CD4-positive, alpha-beta T cell (primary cell): Measurements from ENCODE around the gene ATP2A1. TPM values are rescaled to one million over a fixed set of nuclear protein-coding genes. Genes with fewer than 3 reads are reported as not detected.

Experiments used
- ATAC-seq: fragments of 200-7000 bp; cut with Tn5 transposase; one replicate; pipeline ENCODE4 v1.10.0; 2022; ENCODE audit warnings: mild to moderate bottlenecking; ENCODE audit not compliant: poor library complexity
- CTCF ChIA-PET: fragments of 350-600 bp; sonication (Branson Sonifier 250); formaldehyde crosslinking; loops from one replicate; lab custom pipeline; 2021; ENCODE audit warnings: antibody characterized with exemption, inconsistent platforms; lab: Charles Lee
- POLR2A ChIA-PET: fragments of 350-600 bp; sonication (Branson Sonifier 250); formaldehyde crosslinking; loops from one replicate; lab custom pipeline; 2021; ENCODE audit warnings: antibody characterized with exemption, inconsistent platforms; lab: Charles Lee
- DNase-seq, 14 experiments: peaks; one replicate each; pipeline ENCODE4 v3.0.0-alpha.2; 2013 to 2020; ENCODE audit warnings: mixed read lengths in 2 of 14
- H3K27ac ChIP-seq, 2 donors: one replicate each; pipeline versions ENCODE4 v1.5.1 to v1.7.0; 2013; ENCODE audit warnings: low read length in 2 of 2, low read depth in 1 of 2, mild to moderate bottlenecking in 1 of 2
- H3K27me3 ChIP-seq, 2 experiments: 1 replicate in 1 of 2; 2 replicates in 1 of 2; pipeline versions ENCODE4 v1.6.1 to v1.7.0; 2013; ENCODE audit warnings: low read length in 2 of 2, control low read depth in 1 of 2, mild to moderate bottlenecking in 1 of 2, moderate library complexity in 1 of 2; ENCODE audit not compliant: insufficient read depth in 2 of 2, control insufficient read depth in 1 of 2
- H3K36me3 ChIP-seq: one replicate; pipeline ENCODE4 v1.6.1; 2013; ENCODE audit warnings: low read length, control low read depth; ENCODE audit not compliant: insufficient read depth
- H3K4me1 ChIP-seq: one replicate; pipeline ENCODE4 v1.6.1; 2013; ENCODE audit warnings: low read length, control low read depth; ENCODE audit not compliant: insufficient read depth
- H3K4me3 ChIP-seq: one replicate; pipeline ENCODE4 v1.5.1; 2013; ENCODE audit warnings: mild to moderate bottlenecking, low read length, moderate library complexity
- H3K9me3 ChIP-seq, 2 experiments: 1 replicate in 1 of 2; 2 replicates in 1 of 2; pipeline versions ENCODE4 v1.6.1 to v1.7.0; 2013; ENCODE audit warnings: low read length in 2 of 2, mild to moderate bottlenecking in 2 of 2, control low read depth in 1 of 2, moderate library complexity in 1 of 2; ENCODE audit not compliant: control insufficient read depth in 1 of 2, insufficient read depth in 1 of 2
- H3K27ac Mint-ChIP-seq: one replicate; pipeline ENCODE4 v1.8.0; 2020; ENCODE audit warnings: mixed read lengths
- H3K27me3 Mint-ChIP-seq: one replicate; pipeline ENCODE4 v1.8.0; 2021; ENCODE audit warnings: mixed read lengths
- H3K36me3 Mint-ChIP-seq: one replicate; pipeline ENCODE4 v1.8.0; 2021; ENCODE audit warnings: low read depth, mixed read lengths
- H3K4me1 Mint-ChIP-seq: one replicate; pipeline ENCODE4 v1.8.0; 2021; ENCODE audit warnings: low read depth, mixed read lengths
- H3K4me3 Mint-ChIP-seq: one replicate; pipeline ENCODE4 v1.8.0; 2020; ENCODE audit warnings: mild to moderate bottlenecking, mixed read lengths
- H3K9me3 Mint-ChIP-seq: one replicate; pipeline ENCODE4 v1.8.0; 2020; ENCODE audit warnings: mixed read lengths
- intact Hi-C, 2 experiments: fragments of 100-400 bp; cut with DNase I in 1 of 2; cut with micrococcal nuclease in 1 of 2; formaldehyde crosslinking; loops; one replicate each; pipeline versions ENCODE4 v1.15.1 to v1.9.0; 2023 to 2025; cut with DNase I, micrococcal nuclease
- total RNA-seq, 174 experiments: library from RNA in 2 of 174; stranded (reverse) in 2 of 174; gene quantifications; one replicate each; pipeline ENCODE4 v1.2.3 and lab custom pipeline; 2021 to 2026
- TF ChIP-seq, protein P1 (sequence below): fragments of 200-600 bp; IDR thresholded peaks from one replicate; pipeline ENCODE4 v1.8.0; 2022; ENCODE audit warnings: antibody characterized with exemption, mild to moderate bottlenecking

The ATP2A1 gene
- total RNA-seq, 2 experiments from 2014 or later = 0.56 to 0.77 TPM

DNA sequence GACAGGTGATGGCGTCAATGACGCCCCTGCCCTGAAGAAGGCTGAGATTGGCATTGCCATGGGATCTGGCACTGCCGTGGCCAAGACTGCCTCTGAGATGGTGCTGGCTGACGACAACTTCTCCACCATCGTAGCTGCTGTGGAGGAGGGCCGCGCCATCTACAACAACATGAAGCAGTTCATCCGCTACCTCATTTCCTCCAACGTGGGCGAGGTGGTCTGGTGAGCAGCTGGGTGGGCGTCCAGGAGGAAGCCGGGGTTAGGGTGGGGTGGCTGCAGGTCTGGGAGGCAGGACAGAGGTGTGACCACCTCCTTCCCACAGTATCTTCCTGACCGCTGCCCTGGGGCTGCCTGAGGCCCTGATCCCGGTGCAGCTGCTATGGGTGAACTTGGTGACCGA, 23.6 kb downstream of the ATP2A1 start:
- Mint-ChIP-seq H3K27me3 (no peaks in the 10 kb centered on the region), H3K36me3 (no peaks in the 10 kb centered on the region), H3K4me1 (no peaks in the 10 kb centered on the region), H3K4me3 (no peak overlapping the region), H3K27ac (no peak overlapping the region), H3K9me3 (no peaks in the 10 kb centered on the region)
- DNase-seq (no peak), ATAC-seq (no peak)
- Histone ChIP-seq H3K4me1 (no peaks in the 10 kb centered on the region), H3K27me3 (no peaks in the 10 kb centered on the region), H3K36me3 (peaks cover 11% of the 10 kb centered on the region), H3K9me3 (no peaks in the 10 kb centered on the region), H3K27ac (no peak overlapping the region), H3K4me3 (no peak overlapping the region)
- POLR2A ChIA-PET = interaction anchor here (0.7 kb wide), 1 partner anchor 17 kb away, joined by 3 read pairs; no protein-coding TSS in a partner anchor
- CTCF ChIA-PET = no interaction called here
- TF ChIP-seq, protein P1, sequence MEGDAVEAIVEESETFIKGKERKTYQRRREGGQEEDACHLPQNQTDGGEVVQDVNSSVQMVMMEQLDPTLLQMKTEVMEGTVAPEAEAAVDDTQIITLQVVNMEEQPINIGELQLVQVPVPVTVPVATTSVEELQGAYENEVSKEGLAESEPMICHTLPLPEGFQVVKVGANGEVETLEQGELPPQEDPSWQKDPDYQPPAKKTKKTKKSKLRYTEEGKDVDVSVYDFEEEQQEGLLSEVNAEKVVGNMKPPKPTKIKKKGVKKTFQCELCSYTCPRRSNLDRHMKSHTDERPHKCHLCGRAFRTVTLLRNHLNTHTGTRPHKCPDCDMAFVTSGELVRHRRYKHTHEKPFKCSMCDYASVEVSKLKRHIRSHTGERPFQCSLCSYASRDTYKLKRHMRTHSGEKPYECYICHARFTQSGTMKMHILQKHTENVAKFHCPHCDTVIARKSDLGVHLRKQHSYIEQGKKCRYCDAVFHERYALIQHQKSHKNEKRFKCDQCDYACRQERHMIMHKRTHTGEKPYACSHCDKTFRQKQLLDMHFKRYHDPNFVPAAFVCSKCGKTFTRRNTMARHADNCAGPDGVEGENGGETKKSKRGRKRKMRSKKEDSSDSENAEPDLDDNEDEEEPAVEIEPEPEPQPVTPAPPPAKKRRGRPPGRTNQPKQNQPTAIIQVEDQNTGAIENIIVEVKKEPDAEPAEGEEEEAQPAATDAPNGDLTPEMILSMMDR = no peak
- intact Hi-C loops = no loop called here

DNA sequence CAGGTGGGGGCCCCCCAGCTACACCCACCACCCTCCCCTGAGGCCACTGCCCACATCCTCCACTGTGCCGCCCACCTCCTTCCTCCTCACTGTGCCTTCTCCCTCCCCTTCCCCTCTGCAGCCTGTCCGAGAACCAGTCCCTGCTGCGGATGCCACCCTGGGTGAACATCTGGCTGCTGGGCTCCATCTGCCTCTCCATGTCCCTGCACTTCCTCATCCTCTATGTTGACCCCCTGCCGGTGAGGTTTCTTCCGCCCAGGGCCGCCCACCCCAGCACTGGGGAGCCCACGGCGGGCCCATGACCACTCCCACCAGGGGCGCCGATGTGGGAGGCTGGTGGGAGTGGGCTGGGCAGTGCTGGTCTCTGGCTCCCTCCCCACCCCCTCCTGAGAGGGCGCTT, 24.6 kb downstream of the ATP2A1 start:
- Histone ChIP-seq H3K36me3 (peaks cover 13% of the 10 kb centered on the region), H3K27ac (no peak overlapping the region), H3K9me3 (no peaks in the 10 kb centered on the region), H3K4me3 (no peak overlapping the region), H3K27me3 (no peaks in the 10 kb centered on the region), H3K4me1 (no peaks in the 10 kb centered on the region)
- CTCF ChIA-PET = no interaction called here
- DNase-seq (no peak), ATAC-seq (no peak)
- H3K4me1 Mint-ChIP-seq = no peaks in the 10 kb centered on the region
- POLR2A ChIA-PET = no interaction called here
- no peaks in the 10 kb centered on the region for H3K36me3 Mint-ChIP-seq
- intact Hi-C loops = no loop called here
- no peaks in the 10 kb centered on the region for H3K9me3 Mint-ChIP-seq
- no peak overlapping the region for H3K4me3 Mint-ChIP-seq
- no peaks in the 10 kb centered on the region for H3K27me3 Mint-ChIP-seq
- TF ChIP-seq, protein P1 = no peak
- no peak overlapping the region for H3K27ac Mint-ChIP-seq

DNA sequence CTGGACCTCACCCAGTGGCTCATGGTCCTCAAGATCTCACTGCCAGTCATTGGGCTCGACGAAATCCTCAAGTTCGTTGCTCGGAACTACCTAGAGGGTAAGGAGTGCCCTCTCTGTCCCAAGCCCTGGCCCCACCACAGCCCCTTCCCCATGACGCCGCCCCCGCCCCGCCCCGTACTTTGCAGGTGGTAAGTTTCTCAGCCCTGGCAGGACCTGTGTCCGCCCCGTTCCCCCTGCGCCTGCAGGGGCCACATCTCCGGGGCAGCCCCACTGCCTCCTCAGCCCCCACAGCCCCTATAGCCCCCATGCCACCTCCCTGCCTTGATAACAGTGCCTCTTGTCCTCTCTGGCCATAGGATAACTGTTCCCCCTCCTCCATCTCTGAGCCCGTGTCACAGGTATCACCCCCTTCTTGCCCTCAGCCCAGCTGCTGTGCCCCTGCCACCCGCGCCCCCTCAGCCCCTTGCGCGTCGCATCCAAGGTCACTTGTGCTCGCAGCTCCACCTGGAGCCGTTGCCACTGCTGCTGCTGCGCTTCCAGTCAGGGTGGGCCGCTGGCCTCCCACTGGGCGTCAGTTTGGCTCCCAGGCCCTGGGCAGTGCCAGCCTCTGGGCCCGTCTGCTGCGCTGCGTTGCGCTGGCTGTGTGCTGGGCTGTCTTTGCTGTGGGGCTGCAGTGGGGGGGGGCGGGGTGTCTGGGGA, 25.2 kb downstream of the ATP2A1 start:
- no peaks in the 10 kb centered on the region for H3K4me1 ChIP-seq
- DNase-seq = no peak
- H3K4me3 Mint-ChIP-seq = no peak overlapping the region
- no peaks in the 10 kb centered on the region for H3K9me3 Mint-ChIP-seq
- TF ChIP-seq, protein P1 = no peak
- no peak overlapping the region for H3K4me3 ChIP-seq
- no peaks in the 10 kb centered on the region for H3K9me3 ChIP-seq
- no peaks in the 10 kb centered on the region for H3K4me1 Mint-ChIP-seq
- H3K27ac Mint-ChIP-seq = no peak overlapping the region
- no peaks in the 10 kb centered on the region for H3K27me3 ChIP-seq
- peaks cover 18% of the 10 kb centered on the region for H3K36me3 ChIP-seq
- ATAC-seq = no peak
- H3K27me3 Mint-ChIP-seq = no peaks in the 10 kb centered on the region
- H3K36me3 Mint-ChIP-seq = no peaks in the 10 kb centered on the region
- intact Hi-C loops = no loop called here
- POLR2A ChIA-PET = no interaction called here
- CTCF ChIA-PET = no interaction called here
- H3K27ac ChIP-seq = no peak overlapping the region
